ENCODE data around the gene PAX8.
A peak's percentile ranks its signal among the peaks of the same experiment; 100 is the strongest.

Gene PAX8

GRCh38 chr2:113202305-113203216, 76.2 kb downstream of the PAX8 start:
- Mint-ChIP-seq H3K36me3 (peaks cover 100% of the 10 kb centered on the region), H3K27ac (peak overlapping the region; percentile 69), H3K9me3 (no peaks in the 10 kb centered on the region)

GRCh38 chr2:113201496-113202304, 77.0 kb downstream of the PAX8 start:
- no peak for DNase-seq (ENCODE audit: low spot score in 2 of 2)

More at GRCh38 chr2:113202305-113203216, 76.2 kb downstream of the PAX8 start:
- ATAC-seq (no peak), DNase-seq (ENCODE audit: low spot score in 2 of 2) (no peak)
- Mint-ChIP-seq H3K4me3 (no peak overlapping the region), H3K4me1 (peaks cover 35% of the 10 kb centered on the region)

GRCh38 chr2:113200736-113201490, 77.8 kb downstream of the PAX8 start:
- ATAC-seq (peak; percentile 2), DNase-seq (ENCODE audit: low spot score in 2 of 2) (no peak)
- no peak overlapping the region for H3K4me3 Mint-ChIP-seq
- peaks cover 44% of the 10 kb centered on the region for H3K4me1 Mint-ChIP-seq
- no peaks in the 10 kb centered on the region for H3K9me3 Mint-ChIP-seq
- peak overlapping the region; percentile 69 for H3K27ac Mint-ChIP-seq
- peaks cover 100% of the 10 kb centered on the region for H3K36me3 Mint-ChIP-seq

More at GRCh38 chr2:113201496-113202304, 77.0 kb downstream of the PAX8 start:
- Mint-ChIP-seq H3K9me3 (no peaks in the 10 kb centered on the region), H3K27ac (peak overlapping the region; percentile 69), H3K36me3 (peaks cover 100% of the 10 kb centered on the region), H3K4me3 (no peak overlapping the region), H3K4me1 (peaks cover 43% of the 10 kb centered on the region)
- no peak for ATAC-seq

- no peak for ATAC-seq
- DNase-seq (ENCODE audit: low spot score in 2 of 2): no peak
- Mint-ChIP-seq H3K4me3 (no peak overlapping the region), H3K27ac (peak overlapping the region; percentile 69), H3K4me1 (peaks cover 46% of the 10 kb centered on the region), H3K9me3 (no peaks in the 10 kb centered on the region), H3K36me3 (peaks cover 100% of the 10 kb centered on the region)
Measured at GRCh38 chr2:113200236-113200635, 78.5 kb downstream of the PAX8 start.

- Mint-ChIP-seq H3K4me1 (peaks cover 37% of the 10 kb centered on the region), H3K9me3 (no peaks in the 10 kb centered on the region), H3K36me3 (peaks cover 100% of the 10 kb centered on the region), H3K4me3 (no peak overlapping the region), H3K27ac (peak overlapping the region; percentile 69)
- ATAC-seq: peak; percentile 40
- peak; percentile 49 to 84 for DNase-seq (ENCODE audit: low spot score in 2 of 2)
Measured at GRCh38 chr2:113198790-113199612, 79.7 kb downstream of the PAX8 start.

- DNase-seq (ENCODE audit: low spot score in 2 of 2) (no peak), ATAC-seq (no peak)
- peak overlapping the region; percentile 82 for H3K27ac Mint-ChIP-seq
- no peaks in the 10 kb centered on the region for H3K9me3 Mint-ChIP-seq
- no peak overlapping the region for H3K4me3 Mint-ChIP-seq
- H3K4me1 Mint-ChIP-seq: peaks cover 38% of the 10 kb centered on the region
- H3K36me3 Mint-ChIP-seq: peaks cover 100% of the 10 kb centered on the region
Measured at GRCh38 chr2:113198048-113198789, 80.5 kb downstream of the PAX8 start.

GRCh38 chr2:113197347-113198047, 81.2 kb downstream of the PAX8 start:
- Mint-ChIP-seq H3K27ac (peak overlapping the region; percentile 82), H3K4me1 (peaks cover 38% of the 10 kb centered on the region), H3K9me3 (no peaks in the 10 kb centered on the region), H3K4me3 (no peak overlapping the region), H3K36me3 (peaks cover 100% of the 10 kb centered on the region)
- no peak for DNase-seq (ENCODE audit: low spot score in 2 of 2)
- ATAC-seq: no peak

- no peak overlapping the region for H3K4me3 Mint-ChIP-seq
- H3K27ac Mint-ChIP-seq: peak overlapping the region; percentile 82
- DNase-seq (ENCODE audit: low spot score in 2 of 2) (no peak), ATAC-seq (no peak)
- H3K4me1 Mint-ChIP-seq: peaks cover 35% of the 10 kb centered on the region
- H3K36me3 Mint-ChIP-seq: peaks cover 100% of the 10 kb centered on the region
- H3K9me3 Mint-ChIP-seq: no peaks in the 10 kb centered on the region
Measured at GRCh38 chr2:113196839-113197238, 81.9 kb downstream of the PAX8 start.

GRCh38 chr2:113195923-113196501, 82.7 kb downstream of the PAX8 start:
- ATAC-seq: no peak
- Mint-ChIP-seq H3K36me3 (peaks cover 100% of the 10 kb centered on the region), H3K9me3 (no peaks in the 10 kb centered on the region), H3K27ac (peak overlapping the region; percentile 82), H3K4me3 (no peak overlapping the region), H3K4me1 (peaks cover 35% of the 10 kb centered on the region)
- DNase-seq (ENCODE audit: low spot score in 2 of 2): no peak

- ATAC-seq: no peak
- H3K27ac Mint-ChIP-seq: peak overlapping the region; percentile 84
- H3K36me3 Mint-ChIP-seq: peaks cover 100% of the 10 kb centered on the region
- DNase-seq (ENCODE audit: low spot score in 2 of 2): no peak
- no peaks in the 10 kb centered on the region for H3K9me3 Mint-ChIP-seq
- no peak overlapping the region for H3K4me3 Mint-ChIP-seq
- peaks cover 57% of the 10 kb centered on the region for H3K4me1 Mint-ChIP-seq
Measured at GRCh38 chr2:113192459-113193100, 86.1 kb downstream of the PAX8 start.

- DNase-seq (ENCODE audit: low spot score in 2 of 2) (no peak), ATAC-seq (no peak)
- H3K27ac Mint-ChIP-seq: no peak overlapping the region
- no peaks in the 10 kb centered on the region for H3K9me3 Mint-ChIP-seq
- peaks cover 100% of the 10 kb centered on the region for H3K36me3 Mint-ChIP-seq
- no peak overlapping the region for H3K4me3 Mint-ChIP-seq
- peaks cover 56% of the 10 kb centered on the region for H3K4me1 Mint-ChIP-seq
Measured at GRCh38 chr2:113190871-113191270, 87.8 kb downstream of the PAX8 start.

- DNase-seq (ENCODE audit: low spot score in 2 of 2) (no peak), ATAC-seq (no peak)
- Mint-ChIP-seq H3K4me3 (no peak overlapping the region), H3K9me3 (no peaks in the 10 kb centered on the region), H3K4me1 (peaks cover 73% of the 10 kb centered on the region), H3K27ac (peak overlapping the region; percentile 79), H3K36me3 (peaks cover 100% of the 10 kb centered on the region)
Measured at GRCh38 chr2:113187771-113188170, 91.0 kb downstream of the PAX8 start.

GRCh38 chr2:113186433-113186796, 92.3 kb downstream of the PAX8 start:
- DNase-seq (ENCODE audit: low spot score in 2 of 2): no peak
- Mint-ChIP-seq H3K4me1 (peaks cover 81% of the 10 kb centered on the region), H3K4me3 (peak overlapping the region; percentile 77), H3K36me3 (peaks cover 100% of the 10 kb centered on the region), H3K9me3 (no peaks in the 10 kb centered on the region), H3K27ac (peak overlapping the region; percentile 67)
- ATAC-seq: no peak
